GM21515 (cell line): Measurements from ENCODE around the gene PPFIBP2.

Source experiments
- ATAC-seq: cut with Tn5 transposase; IDR thresholded peaks from one replicate; pipeline ENCODE4 v1.9.1; 2021; ENCODE audit not compliant: unreplicated experiment

Gene PPFIBP2

DNA sequence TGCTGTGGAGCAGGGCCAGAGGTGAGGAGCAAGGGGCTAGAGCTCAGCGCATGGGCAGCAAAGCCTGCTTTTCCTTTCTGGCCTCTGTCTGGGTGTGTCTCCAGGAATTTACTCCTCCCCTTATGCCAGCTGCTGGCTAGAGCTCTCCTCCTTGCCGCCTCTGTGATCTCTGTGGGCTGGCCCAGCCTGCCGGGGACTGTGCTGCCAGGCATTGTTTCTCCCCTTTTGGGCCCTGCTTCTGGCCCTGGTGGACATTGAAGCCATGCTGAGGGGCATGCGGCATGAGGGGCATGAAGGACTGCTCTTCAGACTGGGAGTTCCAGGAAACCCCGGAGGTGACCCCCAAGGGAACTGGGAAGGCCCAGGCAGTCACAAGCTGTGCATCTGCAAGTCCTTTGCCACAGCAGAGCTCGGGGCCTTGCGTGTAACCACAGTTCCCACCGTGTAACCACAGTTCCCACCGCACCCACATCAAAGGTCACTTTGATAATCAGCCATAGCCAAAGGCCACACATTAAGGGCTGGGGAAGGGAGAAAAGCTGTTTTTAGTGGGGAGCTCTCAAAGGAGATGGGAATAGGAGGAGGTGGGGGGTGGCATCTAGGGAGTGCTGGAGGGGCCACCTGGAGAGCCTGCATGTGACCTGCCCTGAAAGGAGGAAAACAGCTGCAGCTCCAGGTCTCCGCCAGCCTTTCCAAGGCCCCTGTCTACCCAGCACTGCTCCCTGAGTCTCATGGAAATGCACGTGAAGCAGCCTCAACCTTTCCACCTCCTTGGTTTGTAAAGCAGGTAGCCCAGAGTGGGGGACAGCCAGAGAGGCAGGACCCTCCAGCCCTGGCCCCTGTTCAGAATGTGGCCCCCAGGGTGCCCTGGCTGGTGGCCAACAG is 62.3 kb downstream of the PPFIBP2 start:
- ATAC-seq, result no peak

DNA sequence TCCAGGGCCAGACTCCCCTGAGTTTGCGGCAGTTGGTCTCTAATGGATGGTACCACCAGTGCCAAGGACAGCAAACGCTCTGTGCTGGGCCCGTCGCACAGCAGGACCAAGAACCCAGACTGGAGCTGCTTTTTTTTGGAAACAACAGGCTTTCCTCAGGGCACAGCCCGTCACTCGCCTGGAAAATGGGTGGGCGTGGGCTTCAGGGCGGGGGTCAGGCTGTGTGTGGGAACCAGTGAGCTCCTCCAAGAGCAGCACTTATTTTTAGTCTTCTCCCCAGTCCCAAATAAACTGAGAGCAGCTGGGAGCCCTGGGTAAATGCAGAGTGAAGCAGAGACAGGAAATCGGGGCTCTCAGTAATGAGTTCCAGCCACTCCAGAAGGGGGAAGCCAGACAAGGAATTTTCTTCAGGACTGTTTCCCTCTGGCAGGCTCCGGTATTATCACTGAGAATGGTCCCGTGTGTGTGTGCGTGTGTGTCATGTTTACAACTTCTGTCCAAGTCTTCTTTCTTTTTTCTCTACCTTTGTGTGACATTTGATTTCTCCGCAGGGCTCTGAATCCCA is 63.0 kb downstream of the PPFIBP2 start:
- no peak for ATAC-seq

DNA sequence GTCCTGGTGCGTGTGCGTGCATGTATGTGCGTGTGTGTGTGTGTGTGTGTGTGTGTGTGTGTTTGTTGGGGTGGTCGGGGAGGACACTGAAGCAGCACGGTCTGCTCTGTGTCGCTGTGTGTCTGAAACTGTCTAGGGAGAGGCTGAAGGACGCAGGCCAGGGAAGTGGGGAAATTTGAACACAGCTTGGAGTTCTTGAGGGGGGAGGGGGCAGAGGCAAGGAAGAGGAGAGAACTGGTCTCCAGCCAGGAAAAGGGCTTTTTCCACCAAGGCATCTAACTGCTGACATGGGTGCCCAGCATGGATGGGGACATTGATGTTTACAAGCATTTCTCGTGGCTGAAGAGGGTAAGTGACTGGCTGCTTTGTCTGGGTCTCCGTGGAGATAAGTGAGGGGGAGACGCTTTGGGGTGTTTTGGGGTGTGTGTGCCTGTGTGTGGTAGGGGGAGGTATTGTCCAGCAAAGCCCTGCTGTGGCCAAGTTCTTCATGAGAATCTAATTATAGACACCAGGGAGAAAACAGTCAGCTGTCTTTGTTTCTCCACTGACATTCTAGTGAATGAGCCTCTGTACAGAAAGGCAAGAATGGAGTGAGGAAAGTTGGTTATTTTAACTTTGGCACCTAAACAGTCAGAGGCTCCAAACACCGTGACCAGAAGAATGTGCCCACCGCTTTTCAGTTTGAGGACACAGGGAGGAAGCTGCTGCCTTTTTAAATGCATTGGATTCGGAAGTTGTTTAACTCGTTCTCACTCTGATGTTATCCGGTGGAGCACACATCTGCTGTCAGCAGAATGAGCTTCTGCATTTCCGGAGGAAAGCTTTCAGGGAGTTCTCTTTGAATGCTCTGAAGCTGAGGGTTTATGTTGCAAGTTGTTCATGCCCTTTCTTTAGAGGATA is 63.7 kb downstream of the PPFIBP2 start:
- ATAC-seq, result no peak

DNA sequence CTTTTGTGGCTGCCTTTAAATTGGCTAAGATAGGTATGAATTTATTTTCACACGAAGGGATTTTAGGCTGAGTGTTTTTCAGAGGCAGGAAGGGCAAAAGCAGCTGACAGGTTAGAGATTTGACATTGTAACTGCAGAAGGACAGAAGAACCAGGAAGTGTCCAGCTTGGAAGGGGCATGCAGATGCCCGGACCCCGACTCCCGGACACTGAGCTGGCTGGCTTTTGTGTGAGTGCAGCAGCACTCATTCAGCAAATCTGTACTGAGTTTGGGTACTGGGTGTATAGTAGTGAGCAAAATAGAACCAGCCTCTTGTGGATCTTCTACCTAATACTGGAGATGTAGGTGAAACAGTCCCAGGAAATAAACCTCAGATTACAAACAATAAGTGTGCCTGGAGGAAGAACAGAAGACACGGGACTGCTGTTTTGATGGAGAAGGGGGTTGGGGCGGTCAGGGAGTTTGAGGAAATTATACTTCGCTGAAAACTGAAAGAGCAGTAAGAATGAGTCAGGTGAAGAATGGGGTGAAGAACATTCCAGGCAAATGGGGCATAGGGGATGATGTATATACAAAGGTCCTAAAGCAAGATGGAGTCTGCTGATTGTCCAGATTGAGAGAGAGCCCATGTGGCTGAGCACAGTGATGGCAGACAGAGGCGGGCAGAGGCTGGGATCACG is 64.6 kb downstream of the PPFIBP2 start:
- no peak for ATAC-seq

DNA sequence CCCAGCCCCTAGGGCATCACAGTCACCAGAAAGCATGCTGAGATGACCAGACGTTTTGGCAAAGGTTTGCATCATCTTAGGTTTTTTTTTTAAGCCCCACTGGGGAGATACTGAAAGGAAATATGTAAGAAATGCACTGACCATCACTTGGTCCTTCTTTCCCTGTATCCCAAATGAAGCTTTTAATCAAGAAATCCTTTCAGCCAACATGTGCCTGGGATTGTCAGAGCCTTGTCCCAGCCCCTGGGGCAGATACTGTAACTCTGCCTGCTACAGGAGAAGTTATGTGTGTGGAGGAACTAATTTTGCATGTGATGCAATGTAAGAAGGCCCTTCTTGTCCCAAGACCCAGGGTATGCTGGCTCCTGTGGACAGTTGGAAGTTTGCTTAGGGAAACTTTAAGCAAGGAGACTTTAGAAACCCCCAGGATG is 65.6 kb downstream of the PPFIBP2 start:
- no peak for ATAC-seq

DNA sequence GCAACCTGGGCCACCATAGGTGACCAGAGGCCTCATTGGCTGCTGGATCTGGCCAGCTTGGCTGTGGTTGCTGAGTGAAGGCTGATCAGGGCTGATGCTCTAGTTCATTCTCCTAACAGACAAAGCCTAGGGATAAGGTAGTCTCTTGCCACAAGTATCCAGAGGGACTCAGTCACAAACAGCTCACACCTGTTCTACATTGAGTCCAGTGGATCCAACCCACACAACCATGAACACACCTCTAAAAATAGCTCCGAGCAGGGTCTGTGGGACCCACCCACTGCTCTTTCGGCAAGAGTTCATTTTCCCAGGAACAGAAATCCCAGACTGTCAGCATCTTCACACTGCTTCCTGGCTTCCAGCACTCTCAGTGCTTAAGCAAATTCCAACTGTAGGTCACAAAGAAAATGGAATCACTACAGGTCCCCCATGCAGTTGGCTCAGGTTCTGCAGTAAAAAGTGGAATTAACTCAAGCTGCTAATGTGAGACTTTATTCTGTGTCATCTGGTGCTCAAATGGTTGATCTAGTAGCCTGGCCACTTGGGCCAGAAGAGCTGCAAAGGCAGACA is 67.3 kb downstream of the PPFIBP2 start:
- no peak for ATAC-seq

DNA sequence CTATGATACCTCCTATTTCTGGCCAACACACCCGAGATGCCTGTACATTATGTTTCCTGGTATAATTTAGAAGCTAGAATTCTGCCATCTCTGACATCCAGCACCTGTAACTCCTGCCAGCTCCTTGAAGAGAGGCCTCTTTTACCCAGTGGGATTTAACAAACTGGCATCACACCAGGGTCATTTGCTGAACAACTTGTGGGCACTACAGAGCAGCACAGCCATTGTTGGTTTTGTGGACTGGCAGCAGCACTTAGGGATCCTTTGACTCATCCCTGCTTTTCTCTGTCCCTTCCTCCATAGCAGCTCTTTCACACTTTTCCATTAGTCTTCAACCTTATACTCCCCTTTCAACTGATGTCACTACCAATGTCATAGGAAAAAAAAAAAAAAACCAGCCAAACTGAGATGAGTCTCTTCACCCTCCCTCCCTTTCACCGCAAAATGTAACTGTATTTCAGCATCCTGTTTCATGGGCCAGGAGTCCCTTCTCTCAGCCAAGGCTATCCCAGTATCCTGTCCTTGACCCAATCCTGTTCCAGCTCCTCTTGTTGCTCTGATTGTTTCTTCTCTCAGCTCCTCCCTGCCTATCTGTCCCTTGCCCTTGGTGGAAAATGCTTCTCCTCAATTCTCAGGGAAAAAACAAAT is 68.7 kb downstream of the PPFIBP2 start:
- ATAC-seq, result no peak

DNA sequence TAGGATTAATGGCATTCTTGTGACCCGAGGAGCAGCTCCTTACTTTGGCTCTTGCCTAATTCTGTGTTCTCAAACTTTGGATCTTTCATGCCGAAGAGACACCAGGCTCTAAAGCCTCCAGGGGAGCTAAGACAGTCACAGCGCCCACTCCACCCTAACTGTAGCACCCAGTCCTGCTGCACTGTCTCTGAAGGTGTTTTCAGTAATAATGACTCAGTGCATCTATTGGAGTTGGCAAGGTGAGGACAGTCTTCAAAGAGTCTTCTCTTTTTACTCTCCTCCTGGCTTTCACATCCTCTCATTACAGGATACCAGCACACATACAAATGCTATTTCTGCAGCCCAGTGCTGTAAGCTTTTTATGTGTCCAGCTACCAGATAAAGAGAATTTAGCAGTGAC is 69.4 kb downstream of the PPFIBP2 start:
- no peak for ATAC-seq

DNA sequence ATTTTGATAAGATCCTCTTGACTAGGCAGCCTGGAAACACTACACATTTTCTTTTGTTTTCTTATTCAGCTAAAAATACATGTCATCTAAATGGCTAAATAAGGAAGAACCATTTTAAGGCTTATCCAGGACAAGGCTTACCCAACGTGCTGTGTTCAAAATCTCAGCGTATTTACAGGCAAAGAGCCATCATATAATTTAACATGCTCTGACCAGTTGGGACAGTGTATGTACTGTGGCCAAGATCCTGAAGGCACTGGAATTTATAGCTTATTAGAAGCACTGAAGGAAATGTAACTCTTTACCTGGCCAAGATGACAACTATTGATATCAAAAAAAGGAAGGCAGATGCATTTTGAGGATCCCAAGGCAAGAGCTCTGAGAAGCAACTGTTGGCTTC is 71.1 kb downstream of the PPFIBP2 start:
- ATAC-seq, result no peak

DNA sequence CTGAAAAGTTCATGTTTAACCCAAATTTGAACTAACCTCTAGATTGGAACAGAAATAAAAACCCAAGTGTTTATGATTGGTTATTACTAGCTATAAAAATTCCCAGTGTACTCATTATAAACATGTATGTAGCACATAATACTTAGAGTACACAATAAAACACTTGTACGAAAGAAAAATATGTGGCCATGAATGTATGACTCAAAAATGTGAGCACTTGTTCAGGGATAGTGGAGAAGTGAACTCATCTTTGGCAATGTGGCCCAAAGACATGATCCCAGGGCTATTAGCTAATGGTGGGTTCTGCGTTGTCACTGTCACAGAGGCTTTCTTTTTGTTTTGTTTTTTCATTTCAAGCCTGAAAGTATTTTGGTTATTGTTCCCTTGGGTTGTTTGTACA is 72.0 kb downstream of the PPFIBP2 start:
- ATAC-seq, result no peak

DNA sequence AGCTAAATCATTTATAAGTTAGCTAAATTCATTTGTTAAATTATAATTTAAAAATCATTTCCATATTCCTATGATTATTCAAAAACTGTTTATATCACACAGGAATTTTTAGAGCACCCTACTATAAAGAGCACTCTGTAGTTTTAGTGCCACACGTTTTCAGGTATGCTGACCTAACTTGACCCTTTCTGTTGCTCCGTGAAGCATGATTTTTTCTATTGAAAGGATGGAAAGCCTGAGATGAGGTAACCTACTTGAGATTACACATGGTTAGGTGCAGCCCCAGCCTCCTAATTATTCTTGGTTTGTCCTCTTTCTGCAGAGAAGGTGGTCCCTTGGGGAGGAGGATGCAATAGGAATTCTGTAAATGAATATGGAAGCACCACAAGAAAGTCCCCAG is 72.6 kb downstream of the PPFIBP2 start:
- no peak for ATAC-seq

DNA sequence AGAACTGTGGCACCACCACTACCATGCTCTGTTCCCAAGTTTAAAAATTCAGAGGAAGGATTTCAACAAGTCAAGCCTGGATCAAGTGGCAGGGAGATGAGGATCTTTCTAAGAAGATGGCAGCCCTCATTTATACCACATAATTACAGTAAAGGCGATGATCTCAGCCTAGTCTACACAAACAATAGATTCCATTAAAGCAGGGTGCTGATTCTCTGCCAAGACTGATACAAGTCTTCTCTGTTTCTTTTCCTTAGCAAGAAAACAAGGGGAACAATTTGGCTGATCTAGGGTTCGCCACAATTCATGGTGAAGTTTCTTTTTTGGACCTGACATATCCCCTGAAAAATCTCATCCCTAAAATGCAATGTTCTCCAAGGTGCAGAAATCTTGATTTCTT is 73.9 kb downstream of the PPFIBP2 start:
- no peak for ATAC-seq

DNA sequence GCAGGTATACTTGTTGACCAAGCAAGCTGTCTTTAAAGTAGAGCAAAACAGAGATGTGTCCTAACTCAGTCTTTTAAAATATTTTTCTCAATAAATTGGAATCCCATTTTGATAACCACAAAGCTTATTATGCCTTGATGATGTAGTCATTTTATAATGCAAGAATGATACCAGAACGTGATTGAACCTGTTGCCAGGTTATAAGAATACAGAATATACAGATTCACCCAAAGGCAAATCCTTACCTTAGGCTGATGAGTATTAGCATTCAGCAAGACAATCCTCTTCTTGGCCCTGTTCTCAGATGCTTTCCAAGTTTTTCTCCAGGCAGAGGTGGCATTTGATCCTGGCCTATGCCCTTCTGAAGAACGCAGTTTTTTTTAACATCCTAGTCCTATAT is 76.1 kb downstream of the PPFIBP2 start:
- no peak for ATAC-seq

DNA sequence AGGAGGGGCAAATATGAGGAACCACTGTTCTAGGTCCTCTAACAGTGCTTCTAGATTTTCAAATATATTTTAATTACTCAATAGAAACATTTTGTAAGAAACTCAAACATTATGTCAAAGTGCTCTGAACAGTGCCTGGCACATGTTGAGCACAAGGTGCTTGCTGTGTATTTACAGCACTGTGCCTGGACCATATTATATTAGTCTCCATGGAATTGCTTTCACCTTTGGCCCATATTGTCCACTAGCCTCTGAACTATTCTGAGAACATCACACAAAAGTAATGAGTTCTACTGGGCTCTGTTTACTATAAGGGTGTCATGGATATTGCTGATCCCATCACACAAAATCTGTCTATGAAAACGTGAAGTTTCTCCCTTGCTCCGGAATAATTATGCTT is 76.7 kb downstream of the PPFIBP2 start:
- no peak for ATAC-seq

DNA sequence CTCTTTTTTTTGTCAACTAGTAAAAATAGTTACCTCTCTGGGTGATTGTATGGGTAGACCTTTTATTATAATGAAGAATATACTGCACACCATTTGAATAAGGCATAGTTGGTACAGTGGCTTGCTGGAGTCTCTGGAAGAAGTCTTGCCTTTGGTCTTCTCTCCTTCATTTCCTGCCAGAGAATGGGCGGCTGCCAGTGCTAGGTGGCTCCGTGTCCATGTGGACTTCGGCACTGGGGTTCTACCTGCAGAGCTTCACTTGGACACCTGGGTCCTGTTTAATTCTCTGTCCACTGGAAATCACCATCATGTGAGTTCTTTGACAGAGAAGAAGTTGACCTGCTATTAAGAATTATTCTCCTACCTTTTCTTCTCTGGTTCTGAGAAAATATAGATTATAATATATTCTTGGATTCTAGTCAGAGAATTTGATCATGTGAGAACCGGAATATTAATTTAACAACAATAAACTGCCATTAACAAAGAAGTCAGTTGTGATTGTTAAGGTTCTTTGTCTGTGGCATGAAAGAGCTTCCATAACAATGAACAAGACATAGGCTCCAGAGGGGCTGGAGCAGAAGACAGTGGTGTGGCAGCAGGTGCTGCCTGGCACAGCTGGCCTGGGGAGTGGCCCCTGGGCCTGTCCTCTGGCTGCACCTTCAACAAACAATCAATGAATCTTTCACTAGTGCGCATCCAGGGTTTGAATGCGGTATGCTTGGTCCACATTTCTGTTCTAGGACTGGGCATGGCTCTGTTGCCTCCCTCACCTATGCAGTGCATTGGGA is 77.5 kb downstream of the PPFIBP2 start:
- ATAC-seq, result no peak

DNA sequence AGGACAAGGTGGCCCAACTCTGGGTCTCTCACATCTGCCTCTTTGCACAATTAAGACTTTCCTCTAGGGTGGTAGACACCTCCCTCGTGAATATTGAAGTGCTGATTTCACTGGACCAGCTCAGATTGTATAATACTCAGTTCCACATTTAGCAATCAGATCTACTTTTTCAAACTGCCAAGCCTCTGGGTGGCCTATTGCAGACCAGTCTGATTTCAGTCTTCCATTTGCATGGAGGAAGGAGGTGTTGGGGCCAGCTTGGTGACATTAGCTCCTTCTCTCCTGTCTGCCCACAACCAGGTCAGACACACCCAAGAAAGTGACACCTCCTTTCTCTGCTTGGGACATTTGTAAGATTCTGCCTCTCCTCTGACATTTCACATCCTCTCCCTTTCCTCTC is 78.2 kb downstream of the PPFIBP2 start:
- ATAC-seq, result no peak

DNA sequence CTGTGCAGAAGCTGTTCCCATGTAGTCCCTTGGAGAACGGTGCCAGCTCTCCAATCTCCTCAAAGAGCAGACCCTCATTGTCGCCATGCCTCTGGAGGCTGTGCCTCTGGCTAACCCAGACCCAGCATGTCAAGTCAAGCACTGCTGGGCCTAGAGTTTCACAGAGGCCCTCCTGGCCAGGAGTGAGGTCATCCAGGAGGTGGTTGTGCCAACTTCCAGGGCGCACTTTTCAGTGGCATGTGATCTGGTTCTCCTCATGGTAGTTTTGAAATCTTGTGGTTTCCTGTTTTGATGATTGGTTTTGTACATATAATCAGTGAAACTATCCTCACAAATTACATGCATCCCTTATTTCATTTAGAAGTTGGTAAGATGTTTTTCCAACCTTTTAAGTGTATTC is 78.9 kb downstream of the PPFIBP2 start:
- ATAC-seq, result no peak

DNA sequence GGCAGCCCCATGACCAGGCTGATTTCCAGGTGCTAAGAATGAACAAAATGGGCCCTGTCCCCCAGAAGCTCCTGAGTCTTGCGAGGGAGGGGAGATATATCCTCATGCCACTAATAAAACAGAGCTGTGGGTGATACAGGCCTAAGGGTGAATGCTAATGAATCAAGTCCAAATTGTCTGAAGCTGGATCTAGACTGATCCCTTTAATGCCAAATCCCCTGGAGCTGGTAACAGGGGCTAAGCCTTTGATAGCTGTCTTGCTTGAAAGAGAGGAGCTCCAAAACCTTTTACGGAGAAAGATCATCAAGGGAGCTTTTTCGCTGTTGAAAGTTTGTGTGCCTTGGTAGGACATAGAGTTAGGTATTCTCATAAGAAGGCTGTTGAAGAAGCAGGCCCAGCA is 79.7 kb downstream of the PPFIBP2 start:
- no peak for ATAC-seq

DNA sequence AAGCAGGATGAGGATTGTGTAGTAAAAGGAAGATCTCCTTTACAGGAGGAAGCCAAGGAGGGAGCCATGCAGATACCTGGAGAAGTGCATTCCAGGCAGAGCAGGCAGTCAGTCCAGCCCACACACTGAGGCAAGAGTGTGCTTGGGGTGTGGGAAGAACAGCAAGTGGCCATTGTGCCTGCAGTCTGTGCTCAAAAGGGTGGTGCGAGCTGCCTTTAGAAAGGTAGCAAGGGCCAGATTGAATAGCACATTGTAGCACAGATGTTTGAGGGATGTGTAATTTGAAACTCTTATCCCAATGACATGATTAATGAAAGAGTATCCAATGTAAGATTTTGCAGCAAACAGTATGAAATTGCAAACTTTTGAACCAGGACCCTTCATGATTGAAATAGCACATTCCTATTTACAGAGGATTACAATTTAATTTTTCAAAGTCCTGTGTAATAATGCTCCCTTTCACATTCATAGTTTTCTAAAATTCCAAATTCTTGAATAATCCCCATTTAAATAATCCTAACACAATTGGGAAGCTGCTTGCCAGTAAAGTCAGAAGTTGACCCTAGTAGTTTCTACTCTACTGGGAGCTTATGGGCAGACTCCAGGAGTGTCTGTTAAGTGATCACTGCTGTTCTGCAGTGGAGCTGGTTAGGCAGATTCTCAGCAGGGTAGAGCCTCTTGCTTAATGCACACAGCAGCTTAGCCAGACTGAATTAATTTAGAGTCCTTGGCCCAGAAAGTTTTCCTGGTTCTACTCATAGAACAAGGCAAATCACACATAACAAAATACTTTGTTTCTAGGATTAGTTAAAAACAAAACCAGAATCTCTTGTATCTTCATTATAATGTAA is 81.4 kb downstream of the PPFIBP2 start:
- no peak for ATAC-seq
